ENCODE data around the gene HELQ. TPM values are rescaled to one million over a fixed set of nuclear protein-coding genes. Genes with fewer than 3 reads are reported as not detected.

Gene HELQ
- total RNA-seq, 3 donors from 2014 or later (not counting 1 experiment from before 2014, with no cell fraction given): 19.8 to 33.6 (median 29.9) TPM

GRCh38 chr4:83382850-83383249 lies 72.8 kb downstream of the HELQ start:
- H3K27ac Mint-ChIP-seq: no peak overlapping the region
- no peaks in the 10 kb centered on the region for H3K4me1 Mint-ChIP-seq
- H3K36me3 Mint-ChIP-seq: no peaks in the 10 kb centered on the region
- no peak for TF ChIP-seq CTCF (IDR thresholded peaks at IDR 0.05)
- H3K4me3 Mint-ChIP-seq: no peak overlapping the region
- WGBS (ENCODE audit: insufficient coverage): 90% methylated on average over 2 of the region's 2 CpGs
- intact Hi-C loops (cut with micrococcal nuclease): no loop called here
- H3K27me3 ChIP-seq (ENCODE audit: control insufficient read depth, insufficient read depth, low read length): no peaks in the 10 kb centered on the region
- no peak for DNase-seq
- peaks cover 0 to 8% of the 10 kb centered on the region in 2 donors for H3K27me3 Mint-ChIP-seq (ENCODE audit: low read depth in 2 of 2)
- peaks cover 13% of the 10 kb centered on the region for H3K9me3 ChIP-seq (ENCODE audit: control insufficient read depth, insufficient read depth, low read length)
- H3K27ac ChIP-seq (ENCODE audit: low read length): no peak overlapping the region
- H3K36me3 ChIP-seq (ENCODE audit: control insufficient read depth, insufficient read depth, low read length): no peaks in the 10 kb centered on the region
- H3K9me3 Mint-ChIP-seq: peaks cover 0 to 3% of the 10 kb centered on the region in 2 donors
- ATAC-seq: no peak
- H3K4me1 ChIP-seq (ENCODE audit: control insufficient read depth, insufficient read depth, low read length): no peaks in the 10 kb centered on the region
- no peak overlapping the region for H3K4me3 ChIP-seq (ENCODE audit: low read length)

DNA sequence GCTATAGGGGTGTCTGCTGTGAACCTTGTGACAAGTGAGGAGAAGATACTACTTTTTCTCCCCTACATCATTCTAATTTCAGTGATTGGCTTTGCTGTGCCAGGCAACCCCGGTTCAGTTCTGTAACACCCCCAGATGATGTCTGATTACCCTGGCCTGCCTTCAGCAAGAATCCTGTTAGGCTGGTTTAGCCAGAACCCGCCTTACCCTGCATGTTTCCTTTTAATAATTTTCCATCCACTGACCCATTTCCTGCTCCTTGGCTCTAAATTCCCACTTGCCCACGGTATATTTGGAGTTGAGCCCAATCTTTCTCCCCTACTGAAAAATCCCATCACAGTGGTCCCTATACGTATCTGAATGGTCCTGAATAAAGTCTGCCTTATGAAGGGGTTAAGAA lies 74.5 kb downstream of the HELQ start:
- intact Hi-C loops (cut with micrococcal nuclease): no loop called here
- no peak overlapping the region for H3K4me3 ChIP-seq (ENCODE audit: low read length)
- WGBS (ENCODE audit: insufficient coverage): 95% methylated on average over 4 of the region's 4 CpGs
- H3K4me1 ChIP-seq (ENCODE audit: control insufficient read depth, insufficient read depth, low read length): no peaks in the 10 kb centered on the region
- no peak overlapping the region for H3K4me3 Mint-ChIP-seq
- DNase-seq: no peak
- H3K36me3 Mint-ChIP-seq: no peaks in the 10 kb centered on the region
- H3K9me3 ChIP-seq (ENCODE audit: control insufficient read depth, insufficient read depth, low read length): peaks cover 14% of the 10 kb centered on the region
- peaks cover 3% of the 10 kb centered on the region for H3K27me3 ChIP-seq (ENCODE audit: control insufficient read depth, insufficient read depth, low read length)
- no peak for ATAC-seq
- no peaks in the 10 kb centered on the region for H3K36me3 ChIP-seq (ENCODE audit: control insufficient read depth, insufficient read depth, low read length)
- H3K27me3 Mint-ChIP-seq (ENCODE audit: low read depth in 2 of 2): peaks cover 0 to 10% of the 10 kb centered on the region in 2 donors
- H3K9me3 Mint-ChIP-seq: peaks cover 0 to 3% of the 10 kb centered on the region in 2 donors
- no peak for TF ChIP-seq CTCF (IDR thresholded peaks at IDR 0.05)
- H3K27ac Mint-ChIP-seq: no peak overlapping the region
- H3K27ac ChIP-seq (ENCODE audit: low read length): no peak overlapping the region
- no peaks in the 10 kb centered on the region for H3K4me1 Mint-ChIP-seq

DNA sequence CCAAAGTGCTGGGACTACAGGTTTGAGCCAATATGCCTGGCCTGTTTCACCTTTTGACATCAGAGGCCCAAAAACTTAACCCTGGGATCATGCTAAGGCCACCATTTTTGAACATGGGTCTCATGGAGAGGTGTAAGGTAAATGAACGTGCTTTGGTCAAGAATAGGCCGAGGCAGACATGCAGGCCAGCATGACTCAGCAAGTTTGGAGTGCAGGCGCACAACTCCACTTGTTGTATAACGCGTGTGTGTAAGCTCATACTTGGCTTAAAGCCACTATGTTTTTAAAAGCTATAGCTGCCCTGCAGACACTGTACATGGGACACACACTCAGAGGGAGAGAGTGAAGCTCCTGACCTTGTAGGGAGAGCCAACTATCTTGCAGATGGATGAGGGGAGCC lies 77.2 kb downstream of the HELQ start:
- H3K27ac Mint-ChIP-seq: no peak overlapping the region
- DNase-seq: peak in 1 of 2 donors; percentile 44
- Histone ChIP-seq H3K27ac (ENCODE audit: low read length) (no peak overlapping the region), H3K36me3 (ENCODE audit: control insufficient read depth, insufficient read depth, low read length) (no peaks in the 10 kb centered on the region), H3K4me3 (ENCODE audit: low read length) (no peak overlapping the region), H3K4me1 (ENCODE audit: control insufficient read depth, insufficient read depth, low read length) (no peaks in the 10 kb centered on the region), H3K27me3 (ENCODE audit: control insufficient read depth, insufficient read depth, low read length) (peaks cover 3% of the 10 kb centered on the region), H3K9me3 (ENCODE audit: control insufficient read depth, insufficient read depth, low read length) (peaks cover 14% of the 10 kb centered on the region)
- no peaks in the 10 kb centered on the region for H3K4me1 Mint-ChIP-seq
- no peaks in the 10 kb centered on the region for H3K36me3 Mint-ChIP-seq
- peaks cover 0 to 15% of the 10 kb centered on the region in 2 donors for H3K27me3 Mint-ChIP-seq (ENCODE audit: low read depth in 2 of 2)
- intact Hi-C loops (cut with micrococcal nuclease): no loop called here
- no peak overlapping the region for H3K4me3 Mint-ChIP-seq
- 95% methylated on average over 5 of the region's 5 CpGs for WGBS (ENCODE audit: insufficient coverage)
- TF ChIP-seq CTCF (IDR thresholded peaks at IDR 0.05): no peak
- ATAC-seq: no peak
- H3K9me3 Mint-ChIP-seq: peaks cover 0 to 3% of the 10 kb centered on the region in 2 donors

- Mint-ChIP-seq H3K27me3 (ENCODE audit: low read depth in 2 of 2) (peaks cover 8 to 14% of the 10 kb centered on the region in 2 donors), H3K9me3 (no peaks in the 10 kb centered on the region), H3K4me1 (peaks cover 0 to 5% of the 10 kb centered on the region in 2 donors), H3K27ac (no peak overlapping the region), H3K4me3 (no peak overlapping the region), H3K36me3 (no peaks in the 10 kb centered on the region)
- ATAC-seq: no peak
- Histone ChIP-seq H3K27ac (ENCODE audit: low read length) (no peak overlapping the region), H3K9me3 (ENCODE audit: control insufficient read depth, insufficient read depth, low read length) (peaks cover 2% of the 10 kb centered on the region), H3K36me3 (ENCODE audit: control insufficient read depth, insufficient read depth, low read length) (no peaks in the 10 kb centered on the region), H3K4me3 (ENCODE audit: low read length) (no peak overlapping the region), H3K27me3 (ENCODE audit: control insufficient read depth, insufficient read depth, low read length) (peaks cover 3% of the 10 kb centered on the region), H3K4me1 (ENCODE audit: control insufficient read depth, insufficient read depth, low read length) (no peaks in the 10 kb centered on the region)
- 100% methylated on average over 1 of the region's 1 CpG for WGBS (ENCODE audit: insufficient coverage)
- TF ChIP-seq CTCF (IDR thresholded peaks at IDR 0.05): no peak
- intact Hi-C loops (cut with micrococcal nuclease): no loop called here
- no peak for DNase-seq
Observed at GRCh38 chr4:83372931-83373330, 82.7 kb downstream of the HELQ start.

Measured in natural killer cell (primary cell).